Measurements from ENCODE around the gene FGF19.

FGF19 gene

GRCh38 chr11:69654001-69654659 lies 49.7 kb downstream of the FGF19 start:
- DNase-seq: no peak

- DNase-seq: no peak
These were observed 50.3 kb downstream of the FGF19 start for GRCh38 chr11:69653406-69653960.

DNA sequence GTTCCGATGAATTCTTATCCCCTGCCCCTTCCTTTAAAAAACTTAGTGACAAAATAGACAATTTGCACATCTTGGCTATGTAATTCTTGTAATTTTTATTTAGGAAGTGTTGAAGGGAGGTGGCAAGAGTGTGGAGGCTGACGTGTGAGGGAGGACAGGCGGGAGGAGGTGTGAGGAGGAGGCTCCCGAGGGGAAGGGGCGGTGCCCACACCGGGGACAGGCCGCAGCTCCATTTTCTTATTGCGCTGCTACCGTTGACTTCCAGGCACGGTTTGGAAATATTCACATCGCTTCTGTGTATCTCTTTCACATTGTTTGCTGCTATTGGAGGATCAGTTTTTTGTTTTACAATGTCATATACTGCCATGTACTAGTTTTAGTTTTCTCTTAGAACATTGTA lies 50.8 kb downstream of the FGF19 start:
- DNase-seq: no peak

- DNase-seq: no peak
These were observed 51.8 kb downstream of the FGF19 start for GRCh38 chr11:69651834-69652620.

GRCh38 chr11:69650832-69651344 lies 52.9 kb downstream of the FGF19 start:
- no peak for DNase-seq

DNA sequence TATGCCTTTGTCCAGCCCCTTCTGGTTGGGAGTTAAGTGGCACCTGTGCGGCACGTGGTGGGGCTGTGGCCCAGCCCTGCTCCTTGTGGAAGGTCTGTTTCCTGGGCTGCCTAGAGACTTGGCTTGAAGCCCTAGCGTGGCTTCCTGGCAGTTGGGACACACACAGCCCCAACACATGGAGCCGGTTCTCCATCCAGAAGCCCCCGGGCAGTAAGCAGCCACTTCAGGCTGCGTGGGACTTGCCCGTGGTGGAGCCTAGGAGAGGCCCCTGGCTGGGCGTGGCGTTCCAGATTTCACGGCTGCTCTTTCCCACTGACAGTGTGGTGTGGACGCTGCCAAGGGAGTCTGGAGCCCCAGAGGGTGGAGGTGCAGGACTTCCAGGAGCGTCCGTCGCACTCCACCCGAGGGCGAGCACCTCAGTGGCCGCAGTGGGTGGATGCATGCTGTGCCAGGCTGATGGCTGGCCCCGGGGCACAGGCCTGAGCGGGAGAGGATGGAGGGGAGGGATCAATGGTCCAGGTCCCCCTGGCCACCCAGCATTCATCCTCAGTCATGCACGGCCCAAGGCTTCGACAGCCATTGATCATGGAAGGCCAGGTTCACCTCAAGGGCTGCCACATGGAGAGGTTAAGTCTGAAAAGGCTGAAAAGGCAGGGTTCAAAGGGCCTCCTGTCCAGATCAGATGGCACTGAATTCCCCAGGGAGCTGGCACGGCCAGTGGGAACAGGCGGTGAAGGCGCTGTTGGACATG lies 53.6 kb downstream of the FGF19 start:
- DNase-seq: no peak

GRCh38 chr11:69649576-69649900 lies 54.3 kb downstream of the FGF19 start:
- DNase-seq: no peak

GRCh38 chr11:69648679-69649575 lies 54.9 kb downstream of the FGF19 start:
- no peak for DNase-seq
